ENCODE results near the gene MYOZ2.

DNA sequence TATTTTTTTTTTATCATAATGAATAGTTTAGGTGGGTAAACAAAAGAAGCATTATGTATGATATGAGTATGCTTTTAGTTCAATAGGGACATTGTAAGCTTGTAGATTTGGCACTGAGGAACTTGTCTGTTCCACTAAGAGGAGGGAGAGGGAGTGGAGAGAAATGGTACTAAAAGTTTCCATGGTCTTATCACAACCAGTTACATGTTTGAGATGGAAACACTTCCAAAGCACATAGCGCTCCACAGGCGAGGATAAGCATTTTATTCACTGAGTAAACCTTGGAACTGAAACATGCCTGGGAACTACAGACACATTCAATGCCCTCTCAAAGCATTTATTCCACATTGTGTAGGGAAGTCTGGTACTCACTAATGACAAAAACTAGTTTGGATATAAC lies 15.5 kb downstream of the MYOZ2 start:
- no peak for TF ChIP-seq GATA2 (IDR thresholded peaks at IDR 0.05; ENCODE audit: low read depth, low read length)
- TF ChIP-seq GATA3 (IDR thresholded peaks at IDR 0.05; ENCODE audit: low read depth, low read length) = no peak

Data from SH-SY5Y (cell line).